ENCODE data around the gene DIAPH3. TPM values are rescaled to one million over a fixed set of nuclear protein-coding genes. Genes with fewer than 3 reads are reported as not detected.

Gene DIAPH3
- total and polyA plus RNA-seq, 2 of the 8 experiments (the other 6 are each of a cell fraction or from before 2014, with no cell fraction given), result 8.0 to 30.8 TPM

DNA sequence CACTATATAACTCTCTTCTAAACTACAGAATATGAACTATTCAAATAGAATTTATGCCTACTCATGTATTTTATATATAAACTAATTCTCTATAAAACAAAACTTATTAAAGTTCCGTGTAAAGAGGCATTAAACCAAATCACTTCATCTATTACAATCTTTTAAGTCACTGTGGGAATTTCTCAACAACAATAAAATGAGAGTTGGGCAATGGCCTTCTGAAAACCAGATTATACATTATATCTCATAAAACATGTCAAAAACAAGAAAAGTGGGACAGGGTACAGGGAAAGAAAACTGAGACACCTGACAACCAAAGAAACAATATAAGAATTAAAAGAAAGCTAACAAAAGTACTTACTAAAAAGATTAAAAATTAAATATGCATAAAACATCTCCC is 145.2 kb downstream of the DIAPH3 start:
- H2BK20ac ChIP-seq (ENCODE audit: low read length), result no peak overlapping the region
- no peak overlapping the region for H3K4ac ChIP-seq (replicated peaks; ENCODE audit: insufficient read length, low read depth, low read length)
- H4K91ac ChIP-seq (replicated peaks; ENCODE audit: insufficient read length, low read length), result no peak overlapping the region
- TF ChIP-seq SIRT6 (IDR thresholded peaks at IDR 0.05; ENCODE audit: low read length) (no peak), SAP30 (IDR thresholded peaks at IDR 0.05; ENCODE audit: insufficient read depth, insufficient replicate concordance, low read length) (no peak), KDM1A (IDR thresholded peaks at IDR 0.05; ENCODE audit: borderline replicate concordance, low read length) (no peak), SIN3A (conservative IDR thresholded peaks at IDR 0.05 in 1 of 2, IDR thresholded peaks at IDR 0.05 in 1 of 2; ENCODE audit: low read depth in 1 of 2, low read length in 2 of 2) (no peak), CEBPB (IDR thresholded peaks at IDR 0.05; ENCODE audit: low read depth, low read length) (no peak), TAF7 (optimal IDR thresholded peaks at IDR 0.05; ENCODE audit: borderline replicate concordance, low read depth, low read length) (no peak), KDM5A (IDR thresholded peaks at IDR 0.05; ENCODE audit: low read length) (no peak), SRF (IDR thresholded peaks at IDR 0.05; ENCODE audit: low read depth, low read length) (no peak)
- TF ChIP-seq, protein P1, sequence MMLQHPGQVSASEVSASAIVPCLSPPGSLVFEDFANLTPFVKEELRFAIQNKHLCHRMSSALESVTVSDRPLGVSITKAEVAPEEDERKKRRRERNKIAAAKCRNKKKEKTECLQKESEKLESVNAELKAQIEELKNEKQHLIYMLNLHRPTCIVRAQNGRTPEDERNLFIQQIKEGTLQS (IDR thresholded peaks at IDR 0.05; ENCODE audit: insufficient read depth, low read depth, low read length), result no peak
- TF ChIP-seq, protein P2, sequence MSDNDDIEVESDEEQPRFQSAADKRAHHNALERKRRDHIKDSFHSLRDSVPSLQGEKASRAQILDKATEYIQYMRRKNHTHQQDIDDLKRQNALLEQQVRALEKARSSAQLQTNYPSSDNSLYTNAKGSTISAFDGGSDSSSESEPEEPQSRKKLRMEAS (IDR thresholded peaks at IDR 0.05), result no peak
- H2AFZ ChIP-seq (ENCODE audit: low read length), result no peak overlapping the region
- H3K56ac ChIP-seq (replicated peaks; ENCODE audit: insufficient read length, low read depth, low read length), result no peak overlapping the region
- no peak overlapping the region for H3K18ac ChIP-seq (ENCODE audit: extremely low read depth, low read length)
- FAIRE-seq (no peak), DNase-seq (ENCODE audit: low read depth in 1 of 2, low spot score in 2 of 2) (no peak)
- ChIA-PET POLR2A (ENCODE audit: partially characterized antibody) (no interaction called here), CTCF (ENCODE audit: partially characterized antibody) (no interaction called here)
- H3K4me3 ChIP-seq (ENCODE audit: extremely low read depth in 1 of 4, insufficient read depth in 2 of 4, low read depth in 3 of 4, low read length in 4 of 4), result no peak overlapping the region
- H3K9ac ChIP-seq (replicated peaks in 1 of 4; ENCODE audit: extremely low read depth in 1 of 4, low read depth in 3 of 4, low read length in 3 of 4), result no peak overlapping the region
- H3K79me1 ChIP-seq (ENCODE audit: low read depth, low read length), result no peaks in the 10 kb centered on the region
- H4K8ac ChIP-seq (ENCODE audit: extremely low read depth, insufficient read depth, low read length), result no peak overlapping the region
- H3K23ac ChIP-seq (ENCODE audit: insufficient read length), result no peak overlapping the region
- no peak overlapping the region for H2BK5ac ChIP-seq (ENCODE audit: low read depth, low read length)
- H3K14ac ChIP-seq (ENCODE audit: insufficient read length), result no peak overlapping the region
- H4K5ac ChIP-seq (ENCODE audit: insufficient read length, low read depth, low read length), result no peak overlapping the region
- no peaks in the 10 kb centered on the region for H3K9me3 ChIP-seq (ENCODE audit: insufficient read depth in 2 of 2, low read depth in 1 of 2, low read length in 1 of 2)
- H3K36me3 ChIP-seq (ENCODE audit: control insufficient read depth in 2 of 4, insufficient read depth in 4 of 4, low read length in 3 of 4), result no peaks in the 10 kb centered on the region
- no peak overlapping the region for H2AK5ac ChIP-seq (ENCODE audit: low read depth, low read length)
- no peak overlapping the region for H3K4me2 ChIP-seq (ENCODE audit: insufficient read depth in 1 of 2, low read depth in 2 of 2, low read length in 2 of 2)
- WGBS, 2 experiments (ENCODE audit: extremely low coverage in 1 of 2, insufficient coverage in 1 of 2, insufficient read length in 1 of 2, insufficient replicate concordance in 2 of 2, low coverage in 1 of 2, low lambda C conversion rate in 2 of 2, missing lambda C conversion rate in 1 of 2), result 86% methylated on average over 1 of the region's 1 CpG; no CpG with 5 or more reads in 1 of the 2 experiments
- H4K20me1 ChIP-seq (replicated peaks in 1 of 2; ENCODE audit: control insufficient read depth in 1 of 2, insufficient read depth in 2 of 2, low read length in 2 of 2), result no peaks in the 10 kb centered on the region
- H2BK120ac ChIP-seq (replicated peaks; ENCODE audit: low read depth, low read length), result no peak overlapping the region
- no peaks in the 10 kb centered on the region for H3K4me1 ChIP-seq (replicated peaks in 1 of 4; ENCODE audit: control insufficient read depth in 3 of 4, insufficient read depth in 4 of 4, low read length in 3 of 4)
- no peak overlapping the region for H2BK12ac ChIP-seq (ENCODE audit: low read depth, low read length)
- no peak overlapping the region for H3K27ac ChIP-seq (ENCODE audit: low read depth, low read length)
- no peak overlapping the region for H2BK15ac ChIP-seq (ENCODE audit: low read length)
- no peaks in the 10 kb centered on the region for H3K23me2 ChIP-seq (ENCODE audit: low read depth, low read length)
- no peaks in the 10 kb centered on the region for H3K27me3 ChIP-seq (replicated peaks in 1 of 4; ENCODE audit: control insufficient read depth in 3 of 4, extremely low read depth in 1 of 4, insufficient read depth in 3 of 4, low read length in 3 of 4)
- H3K79me2 ChIP-seq (ENCODE audit: control insufficient read depth in 1 of 2, insufficient read depth in 2 of 2, low read length in 2 of 2), result no peaks in the 10 kb centered on the region

Measured in H1 (cell line).